NCI-H2029 (cell line): ENCODE measurements around the gene NKD2.
"Not testable (repeated sequence)": the region's sequence is repeated elsewhere in the genome, so short reads cannot be mapped to it uniquely, and the experiment has no call there.

ENCODE experiments used
- DNase-seq: peaks from one replicate; lab custom pipeline; 2025; lab: John Stamatoyannopoulos, UW

Gene NKD2

GRCh38 chr5:1013948-1014301, 5.3 kb downstream of the NKD2 start:
- DNase-seq: no peak

- no peak for DNase-seq
Measured at GRCh38 chr5:1014346-1014745, 5.7 kb downstream of the NKD2 start.

- DNase-seq: no peak
Measured at GRCh38 chr5:1014781-1015221, 6.2 kb downstream of the NKD2 start.

GRCh38 chr5:1015507-1015906, 6.9 kb downstream of the NKD2 start:
- no peak for DNase-seq

- no peak for DNase-seq
Measured at GRCh38 chr5:1016036-1016435, 7.4 kb downstream of the NKD2 start.

- DNase-seq: no peak
Measured at GRCh38 chr5:1016476-1016875, 7.9 kb downstream of the NKD2 start.

- no peak for DNase-seq
Measured at GRCh38 chr5:1017056-1017455, 8.5 kb downstream of the NKD2 start.

- DNase-seq: no peak
Measured at GRCh38 chr5:1017691-1018455, 9.3 kb downstream of the NKD2 start.

- DNase-seq: no peak
Measured at GRCh38 chr5:1018596-1018995, 10.0 kb downstream of the NKD2 start.

GRCh38 chr5:1019001-1019905, 10.7 kb downstream of the NKD2 start:
- no peak for DNase-seq

GRCh38 chr5:1020452-1020961, 11.9 kb downstream of the NKD2 start:
- DNase-seq: no peak

GRCh38 chr5:1021136-1021968, 12.8 kb downstream of the NKD2 start:
- DNase-seq: no peak

GRCh38 chr5:1021969-1022336, 13.4 kb downstream of the NKD2 start:
- not testable (repeated sequence) for DNase-seq

GRCh38 chr5:1026700-1027621, 18.4 kb downstream of the NKD2 start:
- DNase-seq: no peak

GRCh38 chr5:1027631-1028441, 19.2 kb downstream of the NKD2 start:
- DNase-seq: no peak

- DNase-seq: no peak
Measured at GRCh38 chr5:1028481-1029281, 20.1 kb downstream of the NKD2 start.

- DNase-seq: no peak
Measured at GRCh38 chr5:1029282-1029944, 20.8 kb downstream of the NKD2 start.

GRCh38 chr5:1029945-1030625, 21.5 kb downstream of the NKD2 start:
- no peak for DNase-seq
